Measurements from ENCODE around the gene GAS7. TPM values are rescaled to one million over a fixed set of nuclear protein-coding genes. Genes with fewer than 3 reads are reported as not detected.

Gene GAS7
- total and polyA plus RNA-seq, 10 of the 15 experiments (the other 5 are each of a cell fraction or from before 2014, with no cell fraction given): 2.3 to 53.4 (median 24.0) TPM

GRCh38 chr17:10010752-10011151 lies 187.7 kb downstream of the GAS7 start:
- in situ Hi-C loops (cut with MboI): no loop called here
- Histone ChIP-seq H3K4me1 (ENCODE audit: control insufficient read depth, insufficient read depth, low read length) (peaks cover 16% of the 10 kb centered on the region), H2AFZ (ENCODE audit: control insufficient read depth, low read depth, low read length) (no peak overlapping the region), H3K4me3 (no peak overlapping the region), H3K4me2 (ENCODE audit: control insufficient read depth, insufficient read depth) (no peak overlapping the region), H3K9ac (ENCODE audit: control insufficient read depth, insufficient read depth, low read length) (no peak overlapping the region; the same call in 1 of the 2 replicates), H4K20me1 (ENCODE audit: control insufficient read depth, insufficient read depth) (no peaks in the 10 kb centered on the region), H3K27ac (ENCODE audit: control insufficient read depth, insufficient read depth) (no peak overlapping the region), H3K27me3 (replicated peaks in 1 of 2; ENCODE audit: control insufficient read depth in 2 of 2, insufficient read depth in 2 of 2, low read length in 1 of 2) (no peaks in the 10 kb centered on the region), H3K79me2 (ENCODE audit: control insufficient read depth, insufficient read depth, low read length) (no peaks in the 10 kb centered on the region), H3K36me3 (ENCODE audit: control insufficient read depth in 2 of 2, insufficient read depth in 2 of 2, low read length in 1 of 2) (no peaks in the 10 kb centered on the region), H3K9me3 (replicated peaks; ENCODE audit: control insufficient read depth, insufficient read depth, low read length) (no peaks in the 10 kb centered on the region; the same call in 2 of the 3 replicates)
- 79% methylated on average over 2 of the region's 2 CpGs for WGBS (ENCODE audit: insufficient coverage, insufficient replicate concordance, low lambda C conversion rate, missing lambda C conversion rate)
- CTCF ChIA-PET: no interaction called here
- DNase-seq (ENCODE audit: low read depth, low spot score) (no peak), ATAC-seq (no peak), FAIRE-seq (no peak)
- intact Hi-C loops (cut with micrococcal nuclease; ENCODE audit: unreplicated experiment): no loop called here
- RAD21 ChIA-PET (ENCODE audit: unreplicated experiment): no interaction called here
- POLR2A ChIA-PET: no interaction called here
- SMC1A ChIA-PET (ENCODE audit: uncharacterized antibody, unreplicated experiment): no interaction called here
- no TSS peak for BruUV-seq (replicated peaks)
- TF ChIP-seq CEBPZ (IDR thresholded peaks at IDR 0.05; ENCODE audit: low read depth, low read length) (no peak), ZBTB4 (CRISPR knock-in tag; IDR thresholded peaks at IDR 0.05) (no peak), FOS (IDR thresholded peaks at IDR 0.05; ENCODE audit: borderline replicate concordance, extremely low read depth, insufficient read length) (no peak), HDAC2 (IDR thresholded peaks at IDR 0.05) (no peak), MXI1 (IDR thresholded peaks at IDR 0.05; ENCODE audit: low read depth, low read length) (no peak), EP300 (IDR thresholded peaks at IDR 0.05; ENCODE audit: borderline replicate concordance in 1 of 2, control insufficient read depth in 1 of 2, low read depth in 2 of 2, low read length in 2 of 2) (no peak), CBX5 (IDR thresholded peaks at IDR 0.05; ENCODE audit: low read depth) (no peak), ELK1 (IDR thresholded peaks at IDR 0.05; ENCODE audit: low read depth, low read length) (no peak), PAX8 (IDR thresholded peaks at IDR 0.05) (no peak), RFX5 (IDR thresholded peaks at IDR 0.05; ENCODE audit: low read depth, low read length) (no peak), NFIC (IDR thresholded peaks at IDR 0.05; ENCODE audit: low read depth, low read length) (no peak), ZNF217 (IDR thresholded peaks at IDR 0.05) (no peak), SMC3 (IDR thresholded peaks at IDR 0.05; ENCODE audit: borderline replicate concordance, low read length) (no peak), RB1 (IDR thresholded peaks at IDR 0.05; ENCODE audit: borderline replicate concordance) (no peak)
